HG03175 (cell line): ENCODE data around the gene APMAP.

Experiments used
- ATAC-seq: cut with Tn5 transposase; IDR thresholded peaks from one replicate; pipeline ENCODE4 v1.9.1; 2021; ENCODE audit warnings: mild to moderate bottlenecking, moderate library complexity; ENCODE audit not compliant: unreplicated experiment

Gene APMAP

GRCh38 chr20:25025091-25025861 is 32.7 kb upstream of the APMAP start:
- ATAC-seq, result no peak

GRCh38 chr20:25024171-25024570 is 31.6 kb upstream of the APMAP start:
- no peak for ATAC-seq

GRCh38 chr20:25023356-25023755 is 30.8 kb upstream of the APMAP start:
- ATAC-seq, result no peak

- ATAC-seq, result no peak
These were observed 30.1 kb upstream of the APMAP start for GRCh38 chr20:25022680-25023079.

GRCh38 chr20:25021336-25021735 is 28.8 kb upstream of the APMAP start:
- ATAC-seq, result no peak

GRCh38 chr20:25020901-25021301 is 28.4 kb upstream of the APMAP start:
- no peak for ATAC-seq

GRCh38 chr20:25020345-25020744 is 27.8 kb upstream of the APMAP start:
- no peak for ATAC-seq

- ATAC-seq, result no peak
These were observed 27.0 kb upstream of the APMAP start for GRCh38 chr20:25019381-25020155.

GRCh38 chr20:25018841-25019240 is 26.3 kb upstream of the APMAP start:
- ATAC-seq, result no peak

GRCh38 chr20:25018425-25018824 is 25.9 kb upstream of the APMAP start:
- no peak for ATAC-seq

GRCh38 chr20:25017257-25017803 is 24.8 kb upstream of the APMAP start:
- no peak for ATAC-seq

GRCh38 chr20:25016471-25016870 is 23.9 kb upstream of the APMAP start:
- ATAC-seq, result no peak

- no peak for ATAC-seq
These were observed 23.4 kb upstream of the APMAP start for GRCh38 chr20:25015986-25016385.

GRCh38 chr20:25014816-25015215 is 22.3 kb upstream of the APMAP start:
- ATAC-seq, result no peak

- no peak for ATAC-seq
These were observed 21.2 kb upstream of the APMAP start for GRCh38 chr20:25013478-25014380.

GRCh38 chr20:25012616-25013189 is 20.2 kb upstream of the APMAP start:
- ATAC-seq, result no peak

- no peak for ATAC-seq
These were observed 19.3 kb upstream of the APMAP start for GRCh38 chr20:25011831-25012241.

GRCh38 chr20:25011261-25011660 is 18.7 kb upstream of the APMAP start:
- ATAC-seq, result no peak

- ATAC-seq, result no peak
These were observed 16.9 kb upstream of the APMAP start for GRCh38 chr20:25009218-25010145.
